ACC112 (cell line): ENCODE results near the gene GTPBP3.

ENCODE experiments used
- H2AFZ ChIP-seq: fragments of 200-600 bp; sonication (generic); one replicate; pipeline ENCODE4 v1.6.0; 2017; ENCODE audit warnings: antibody characterized with exemption, low read length; ENCODE audit not compliant: unreplicated experiment
- H3K27ac ChIP-seq: fragments of 200-600 bp; sonication (generic); 2 replicates; pipeline ENCODE4 v1.5.1; 2014; ENCODE audit warnings: low read depth, mild to moderate bottlenecking, antibody characterized with exemption, low read length, moderate library complexity
- H3K27me3 ChIP-seq: fragments of 200-600 bp; sonication (generic); 2 replicates; pipeline ENCODE4 v1.6.1; 2014; ENCODE audit warnings: mild to moderate bottlenecking, antibody characterized with exemption, low read length, moderate library complexity, mixed read lengths; ENCODE audit not compliant: insufficient read depth
- H3K36me3 ChIP-seq: fragments of 200-600 bp; sonication (generic); 2 replicates; pipeline ENCODE4 v1.6.1; 2016; ENCODE audit warnings: mild to moderate bottlenecking, antibody characterized with exemption, low read length, moderate library complexity, mixed read lengths; ENCODE audit not compliant: insufficient read depth
- H3K4me1 ChIP-seq: fragments of 200-600 bp; sonication (generic); one replicate; pipeline ENCODE4 v1.6.1; 2016; ENCODE audit warnings: low read length, mixed read lengths; ENCODE audit not compliant: insufficient read depth, unreplicated experiment, control insufficient read depth
- H3K4me3 ChIP-seq: fragments of 200-600 bp; sonication (generic); 2 replicates; pipeline ENCODE4 v1.5.1; 2014; ENCODE audit warnings: mild to moderate bottlenecking, low read depth, low read length
- H3K79me2 ChIP-seq: fragments of 200-600 bp; sonication (generic); one replicate; pipeline ENCODE4 v1.6.0; 2016; ENCODE audit warnings: low read length; ENCODE audit not compliant: control insufficient read depth, unreplicated experiment, insufficient read depth

Gene GTPBP3

GRCh38 chr19:17302391-17303166, 34.8 kb upstream of the GTPBP3 start:
- H3K36me3 ChIP-seq: no peaks in the 10 kb centered on the region
- H2AFZ ChIP-seq: no peak overlapping the region
- no peaks in the 10 kb centered on the region for H3K27me3 ChIP-seq
- H3K27ac ChIP-seq: no peak overlapping the region
- H3K4me3 ChIP-seq: peak overlapping the region; percentile 89
- peaks cover under 1% of the 10 kb centered on the region for H3K79me2 ChIP-seq
- H3K4me1 ChIP-seq: peaks cover 20% of the 10 kb centered on the region

- Histone ChIP-seq H3K36me3 (no peaks in the 10 kb centered on the region), H3K4me3 (peak within 1 kb of the TSS; percentile 89), H3K27me3 (no peaks in the 10 kb centered on the region), H2AFZ (peak within 1 kb of the TSS; percentile 42), H3K4me1 (peaks cover 20% of the 10 kb centered on the region), H3K79me2 (peaks cover 2% of the 10 kb centered on the region), H3K27ac (no peak within 1 kb of the TSS)
Measured at GRCh38 chr19:17303167-17303939, 34.0 kb upstream of the GTPBP3 start, which contains the start of gene ABHD8. ABHD8 (minus strand) TSS chr19:17303425; CDS start chr19:17301616, 1,809 bp downstream.

- H3K4me1 ChIP-seq: peaks cover 20% of the 10 kb centered on the region
Measured at GRCh38 chr19:17303940-17304267, 33.4 kb upstream of the GTPBP3 start.

GRCh38 chr19:17304386-17305215, 32.8 kb upstream of the GTPBP3 start:
- Histone ChIP-seq H3K27ac (no peak overlapping the region), H3K4me3 (no peak overlapping the region), H2AFZ (no peak overlapping the region)

More at GRCh38 chr19:17303940-17304267, 33.4 kb upstream of the GTPBP3 start:
- Histone ChIP-seq H2AFZ (peak overlapping the region; percentile 42), H3K79me2 (peaks cover 2% of the 10 kb centered on the region), H3K36me3 (no peaks in the 10 kb centered on the region), H3K27ac (no peak overlapping the region), H3K27me3 (no peaks in the 10 kb centered on the region), H3K4me3 (no peak overlapping the region)

GRCh38 chr19:17305216-17305516, 32.2 kb upstream of the GTPBP3 start:
- Histone ChIP-seq H2AFZ (no peak overlapping the region), H3K36me3 (no peaks in the 10 kb centered on the region), H3K4me1 (peaks cover 21% of the 10 kb centered on the region), H3K4me3 (peak overlapping the region; percentile 99; the same call in 1 of the 2 replicates), H3K27me3 (no peaks in the 10 kb centered on the region), H3K27ac (no peak overlapping the region), H3K79me2 (peaks cover 9% of the 10 kb centered on the region)

More at GRCh38 chr19:17304386-17305215, 32.8 kb upstream of the GTPBP3 start:
- H3K4me1 ChIP-seq: peaks cover 20% of the 10 kb centered on the region
- peaks cover 3% of the 10 kb centered on the region for H3K79me2 ChIP-seq
- H3K36me3 ChIP-seq: no peaks in the 10 kb centered on the region
- no peaks in the 10 kb centered on the region for H3K27me3 ChIP-seq

- Histone ChIP-seq H3K4me3 (peak within 1 kb of the TSS; percentile 99), H3K79me2 (peaks cover 14% of the 10 kb centered on the region), H2AFZ (peak within 1 kb of the TSS; percentile 95), H3K36me3 (no peaks in the 10 kb centered on the region), H3K27me3 (no peaks in the 10 kb centered on the region), H3K27ac (peak within 1 kb of the TSS; percentile 72; the same call in 1 of the 2 replicates), H3K4me1 (peaks cover 26% of the 10 kb centered on the region)
Measured at GRCh38 chr19:17305517-17306284, 31.7 kb upstream of the GTPBP3 start, which contains the start of gene MRPL34. MRPL34 (plus strand) TSS chr19:17305872; CDS start chr19:17305893, 21 bp downstream.

- Histone ChIP-seq H3K79me2 (peaks cover 20% of the 10 kb centered on the region), H3K4me1 (peaks cover 29% of the 10 kb centered on the region), H3K27ac (peak overlapping the region; percentile 72; the same call in 1 of the 2 replicates), H3K27me3 (no peaks in the 10 kb centered on the region), H3K36me3 (no peaks in the 10 kb centered on the region), H2AFZ (peak overlapping the region; percentile 95), H3K4me3 (peak overlapping the region; percentile 99)
Measured at GRCh38 chr19:17306285-17306714, 31.1 kb upstream of the GTPBP3 start.

- Histone ChIP-seq H3K4me3 (no peak overlapping the region), H3K27me3 (no peaks in the 10 kb centered on the region), H2AFZ (no peak overlapping the region), H3K4me1 (peaks cover 39% of the 10 kb centered on the region), H3K27ac (no peak overlapping the region), H3K36me3 (no peaks in the 10 kb centered on the region), H3K79me2 (peaks cover 34% of the 10 kb centered on the region)
Measured at GRCh38 chr19:17307876-17308377, 29.4 kb upstream of the GTPBP3 start.

GRCh38 chr19:17309198-17309964, 28.0 kb upstream of the GTPBP3 start, which contains the start of gene DDA1:
DDA1 (plus strand) TSS chr19:17309563; CDS start chr19:17309655, 92 bp downstream.
- peaks cover 34% of the 10 kb centered on the region for H3K4me1 ChIP-seq
- H3K4me3 ChIP-seq: peak within 1 kb of the TSS; percentile 88
- H3K27me3 ChIP-seq: no peaks in the 10 kb centered on the region
- H3K27ac ChIP-seq: peak within 1 kb of the TSS; percentile 52
- H3K36me3 ChIP-seq: no peaks in the 10 kb centered on the region
- H3K79me2 ChIP-seq: peaks cover 37% of the 10 kb centered on the region
- no peak within 1 kb of the TSS for H2AFZ ChIP-seq
